Renal pelvis (tissue), 4 donors: Measurements from ENCODE around the gene PCDHGA4. TPM values are rescaled to one million over a fixed set of nuclear protein-coding genes. Genes with fewer than 3 reads are reported as not detected.
"Not testable (repeated sequence)": the region's sequence is repeated elsewhere in the genome, so short reads cannot be mapped to it uniquely, and the experiment has no call there.

Experiments
- DNase-seq: peaks from one replicate; pipeline ENCODE4 v3.0.0-alpha.2; 2013
- polyA plus RNA-seq, 3 donors: library from polyadenylated mRNA; unstranded; fragments of 120-200 nt; gene quantifications; one replicate each; pipeline ENCODE4 v1.2.1, GENCODE V29; 2013; ENCODE audit not compliant: insufficient read length in 3 of 3

Gene PCDHGA4
- polyA plus RNA-seq, 3 donors = 2.3 to 3.0 (median 2.4) TPM

GRCh38 chr5:141382469-141383294 lies 27.9 kb downstream of the PCDHGA4 start, which contains the start of gene PCDHGA7:
TSS of gene PCDHGA7 (plus strand) at chr5:141382742. CDS start at chr5:141382900, 158 bp downstream.
- no peak for DNase-seq

GRCh38 chr5:141383345-141383744 lies 28.5 kb downstream of the PCDHGA4 start:
- no peak for DNase-seq

- DNase-seq = no peak
These were observed 29.8 kb downstream of the PCDHGA4 start for GRCh38 chr5:141384471-141385267.

- DNase-seq = not testable (repeated sequence)
These were observed 32.9 kb downstream of the PCDHGA4 start, which contains the start of gene PCDHGB4 for GRCh38 chr5:141387557-141388311. TSS of gene PCDHGB4 (plus strand) at chr5:141387698. CDS start at chr5:141387885, 187 bp downstream.

GRCh38 chr5:141388661-141389060 lies 33.8 kb downstream of the PCDHGA4 start:
- no peak for DNase-seq

- DNase-seq = no peak
These were observed 34.6 kb downstream of the PCDHGA4 start for GRCh38 chr5:141389153-141390042.

GRCh38 chr5:141392429-141393198 lies 37.8 kb downstream of the PCDHGA4 start, which contains the start of gene PCDHGA8:
TSS of gene PCDHGA8 (plus strand) at chr5:141392633. CDS start at chr5:141392814, 181 bp downstream.
- no peak for DNase-seq

GRCh38 chr5:141393267-141393666 lies 38.4 kb downstream of the PCDHGA4 start:
- DNase-seq = no peak

- not testable (repeated sequence) for DNase-seq
These were observed 39.8 kb downstream of the PCDHGA4 start for GRCh38 chr5:141394401-141395187.

- DNase-seq = not testable (repeated sequence)
These were observed 43.1 kb downstream of the PCDHGA4 start, which contains the start of gene PCDHGB5 for GRCh38 chr5:141397756-141398551. TSS of gene PCDHGB5 (plus strand) at chr5:141397947. CDS start at chr5:141398128, 181 bp downstream.

- no peak for DNase-seq
These were observed 43.8 kb downstream of the PCDHGA4 start for GRCh38 chr5:141398608-141399007.

GRCh38 chr5:141399555-141400258 lies 44.9 kb downstream of the PCDHGA4 start:
- no peak for DNase-seq

- no peak for DNase-seq
These were observed 47.9 kb downstream of the PCDHGA4 start, which contains the start of gene PCDHGA9 for GRCh38 chr5:141402553-141403243. TSS of gene PCDHGA9 (plus strand) at chr5:141402778. CDS start at chr5:141402953, 175 bp downstream.

- no peak for DNase-seq
These were observed 48.6 kb downstream of the PCDHGA4 start for GRCh38 chr5:141403387-141403786.
